OCI-LY1 (cell line): ENCODE data around the gene SIN3A.

Experiments
- EZH2 ChIP-seq: fragments of 200-600 bp; sonication (generic), shearing (Covaris generic); IDR thresholded peaks from 2 replicates; pipeline ENCODE4 v1.8.0; 2017; ENCODE audit warnings: borderline replicate concordance, mixed run types, mild to moderate bottlenecking, antibody characterized with exemption, low read length, moderate library complexity, mixed read lengths
- TF ChIP-seq, protein P1 (sequence below): fragments of 200-600 bp; sonication (generic), shearing (Covaris generic); IDR thresholded peaks from 2 replicates; pipeline ENCODE4 v1.5.1; 2017; ENCODE audit warnings: mild to moderate bottlenecking, antibody characterized with exemption, low read length, moderate library complexity, mixed read lengths

DNA sequence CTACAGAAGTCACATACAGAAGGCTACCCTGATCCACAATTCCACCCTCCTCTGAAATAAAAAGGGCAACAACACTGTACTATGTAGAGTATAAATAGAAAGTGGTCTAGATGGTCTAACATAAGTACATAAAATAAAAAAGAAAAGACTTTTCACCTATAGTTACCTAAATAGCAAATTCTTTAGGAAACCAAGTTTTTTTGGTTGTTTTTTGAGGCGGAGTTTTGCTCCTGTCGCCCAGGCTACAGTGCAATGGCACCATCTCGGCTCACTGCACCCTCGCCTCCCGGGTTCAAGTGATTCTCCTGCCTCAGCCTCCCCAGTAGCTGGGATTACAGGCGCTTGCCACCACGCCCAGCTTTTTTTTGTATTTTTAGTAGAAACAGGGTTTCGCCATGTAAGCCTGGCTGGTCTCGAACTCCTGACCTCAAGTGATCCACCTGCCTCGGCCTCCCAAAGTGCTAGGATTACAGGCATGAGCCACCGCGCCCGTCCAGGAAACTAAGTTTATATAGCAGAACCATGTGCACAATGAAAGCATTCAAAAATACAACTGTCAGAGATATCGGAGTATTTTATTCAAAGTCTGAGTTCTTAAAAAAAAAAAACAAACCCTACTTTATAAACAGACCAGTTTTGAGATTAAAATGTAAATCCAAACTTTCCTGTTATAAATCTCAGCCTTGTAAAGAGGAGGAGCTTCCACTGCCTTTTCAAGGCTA lies 1.7 kb downstream of the SIN3A start:
- TF ChIP-seq, protein P1, sequence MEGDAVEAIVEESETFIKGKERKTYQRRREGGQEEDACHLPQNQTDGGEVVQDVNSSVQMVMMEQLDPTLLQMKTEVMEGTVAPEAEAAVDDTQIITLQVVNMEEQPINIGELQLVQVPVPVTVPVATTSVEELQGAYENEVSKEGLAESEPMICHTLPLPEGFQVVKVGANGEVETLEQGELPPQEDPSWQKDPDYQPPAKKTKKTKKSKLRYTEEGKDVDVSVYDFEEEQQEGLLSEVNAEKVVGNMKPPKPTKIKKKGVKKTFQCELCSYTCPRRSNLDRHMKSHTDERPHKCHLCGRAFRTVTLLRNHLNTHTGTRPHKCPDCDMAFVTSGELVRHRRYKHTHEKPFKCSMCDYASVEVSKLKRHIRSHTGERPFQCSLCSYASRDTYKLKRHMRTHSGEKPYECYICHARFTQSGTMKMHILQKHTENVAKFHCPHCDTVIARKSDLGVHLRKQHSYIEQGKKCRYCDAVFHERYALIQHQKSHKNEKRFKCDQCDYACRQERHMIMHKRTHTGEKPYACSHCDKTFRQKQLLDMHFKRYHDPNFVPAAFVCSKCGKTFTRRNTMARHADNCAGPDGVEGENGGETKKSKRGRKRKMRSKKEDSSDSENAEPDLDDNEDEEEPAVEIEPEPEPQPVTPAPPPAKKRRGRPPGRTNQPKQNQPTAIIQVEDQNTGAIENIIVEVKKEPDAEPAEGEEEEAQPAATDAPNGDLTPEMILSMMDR = no peak
- TF ChIP-seq EZH2 = no peak
